ENCODE results near the gene LBR.
A peak's percentile ranks its signal among the peaks of the same experiment; 100 is the strongest.

The LBR gene

GRCh38 chr1:225442123-225442505 lies 14.3 kb upstream of the LBR start:
- DNase-seq: no peak

- DNase-seq: no peak
These were observed 13.7 kb upstream of the LBR start for GRCh38 chr1:225441314-225442122.

GRCh38 chr1:225440380-225441221 lies 12.8 kb upstream of the LBR start:
- no peak for DNase-seq

- DNase-seq: no peak
These were observed 10.0 kb upstream of the LBR start for GRCh38 chr1:225437710-225438437.

GRCh38 chr1:225435957-225436392 lies 8.1 kb upstream of the LBR start:
- no peak for DNase-seq

GRCh38 chr1:225435487-225435886 lies 7.6 kb upstream of the LBR start:
- no peak for DNase-seq

GRCh38 chr1:225435076-225435475 lies 7.2 kb upstream of the LBR start:
- no peak for DNase-seq

GRCh38 chr1:225434046-225434445 lies 6.2 kb upstream of the LBR start:
- no peak for DNase-seq

GRCh38 chr1:225431081-225431863 lies 3.4 kb upstream of the LBR start:
- no peak for DNase-seq

GRCh38 chr1:225430301-225430700 lies 2.5 kb upstream of the LBR start:
- DNase-seq: no peak

GRCh38 chr1:225428881-225429455 lies 1.1 kb upstream of the LBR start:
- DNase-seq: no peak

GRCh38 chr1:225428068-225428880 lies 436 bp upstream of the LBR start:
- peak; percentile 90 for DNase-seq

- DNase-seq: peak; percentile 25
These were observed 1.2 kb downstream of the LBR start for GRCh38 chr1:225426395-225427234.

GRCh38 chr1:225425201-225425786 lies 2.5 kb downstream of the LBR start:
- DNase-seq: no peak

- no peak for DNase-seq
These were observed 3.2 kb downstream of the LBR start for GRCh38 chr1:225424562-225425200.

- DNase-seq: no peak
These were observed 4.4 kb downstream of the LBR start for GRCh38 chr1:225423518-225423855.

GRCh38 chr1:225422795-225423517 lies 4.9 kb downstream of the LBR start:
- no peak for DNase-seq

- no peak for DNase-seq
These were observed 5.7 kb downstream of the LBR start for GRCh38 chr1:225422031-225422605.

Data from central memory CD4-positive, alpha-beta T cell (primary cell).